ENCODE results near the gene CXCL1. TPM values are rescaled to one million over a fixed set of nuclear protein-coding genes. Genes with fewer than 3 reads are reported as not detected.
A peak's percentile ranks its signal among the peaks of the same experiment; 100 is the strongest.

The CXCL1 gene
- total and polyA plus RNA-seq, 5 donors from 2014 or later, result not detected

DNA sequence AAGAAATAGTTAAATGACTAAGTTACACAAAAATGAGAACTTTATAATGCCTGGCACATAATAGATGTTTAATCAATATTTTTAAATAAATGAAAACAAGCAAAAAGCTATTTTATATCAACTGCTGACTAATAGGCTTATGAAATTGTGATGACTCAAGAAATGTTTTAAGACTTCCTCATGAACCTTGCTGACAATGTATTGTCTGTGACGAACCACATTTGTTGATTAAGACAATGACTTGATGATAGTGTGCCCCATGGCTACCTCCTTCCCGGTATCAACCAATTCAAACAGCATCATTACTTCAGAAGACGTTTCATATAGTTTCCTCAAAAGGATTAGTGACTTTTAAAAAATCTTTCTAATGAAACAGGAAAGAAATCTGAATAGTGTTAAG, 24.8 kb upstream of the CXCL1 start:
- Mint-ChIP-seq H3K27me3 (no peaks in the 10 kb centered on the region), H3K4me1 (no peaks in the 10 kb centered on the region), H3K27ac (no peak overlapping the region), H3K4me3 (no peak overlapping the region), H3K36me3 (no peaks in the 10 kb centered on the region), H3K9me3 (peaks cover 0 to 5% (median 0%) of the 10 kb centered on the region in 7 donors)
- Histone ChIP-seq H3K9me3 (ENCODE audit: control insufficient read depth in 2 of 2, low read length in 2 of 2) (no peaks in the 10 kb centered on the region), H3K27ac (ENCODE audit: insufficient read depth, low read length, poor library complexity, severe bottlenecking) (no peak overlapping the region), H3K4me1 (ENCODE audit: control insufficient read depth, insufficient read depth, low read length, poor library complexity, severe bottlenecking) (no peaks in the 10 kb centered on the region), H3K27me3 (ENCODE audit: control insufficient read depth, insufficient read depth, low read length) (no peaks in the 10 kb centered on the region), H3K4me3 (ENCODE audit: low read depth, low read length) (no peak overlapping the region), H3K36me3 (ENCODE audit: control insufficient read depth, insufficient read depth, low read length) (no peaks in the 10 kb centered on the region)
- no peak for ATAC-seq (ENCODE audit: low read depth in 2 of 2)
- DNase-seq, result no peak

DNA sequence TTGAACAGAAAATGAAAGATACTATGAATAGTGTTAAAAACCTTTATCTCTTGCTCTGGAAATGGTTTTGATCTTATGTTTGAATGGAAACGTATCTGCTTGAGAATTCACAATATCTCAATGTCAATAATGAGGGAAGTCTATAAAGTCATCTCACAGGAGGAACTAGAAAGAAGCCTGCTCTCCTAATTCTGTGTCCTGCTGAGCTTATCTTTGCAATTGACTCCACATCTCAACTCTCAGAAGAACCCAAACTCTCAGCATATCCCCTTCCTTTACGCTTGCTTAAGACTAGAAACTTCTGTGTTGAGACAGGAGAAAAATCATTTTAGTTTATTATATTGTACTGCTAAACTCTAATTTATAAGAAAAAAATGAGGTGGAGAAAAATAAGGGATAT, 24.4 kb upstream of the CXCL1 start:
- no peak for DNase-seq
- Mint-ChIP-seq H3K4me3 (no peak overlapping the region), H3K27me3 (no peaks in the 10 kb centered on the region), H3K9me3 (peaks cover 0 to 3% (median 0%) of the 10 kb centered on the region in 7 donors), H3K36me3 (no peaks in the 10 kb centered on the region), H3K27ac (no peak overlapping the region), H3K4me1 (no peaks in the 10 kb centered on the region)
- Histone ChIP-seq H3K27me3 (ENCODE audit: control insufficient read depth, insufficient read depth, low read length) (no peaks in the 10 kb centered on the region), H3K4me1 (ENCODE audit: control insufficient read depth, insufficient read depth, low read length, poor library complexity, severe bottlenecking) (no peaks in the 10 kb centered on the region), H3K9me3 (ENCODE audit: control insufficient read depth in 2 of 2, low read length in 2 of 2) (no peaks in the 10 kb centered on the region), H3K27ac (ENCODE audit: insufficient read depth, low read length, poor library complexity, severe bottlenecking) (no peak overlapping the region), H3K4me3 (ENCODE audit: low read depth, low read length) (no peak overlapping the region), H3K36me3 (ENCODE audit: control insufficient read depth, insufficient read depth, low read length) (no peaks in the 10 kb centered on the region)
- ATAC-seq (ENCODE audit: low read depth in 2 of 2), result no peak

DNA sequence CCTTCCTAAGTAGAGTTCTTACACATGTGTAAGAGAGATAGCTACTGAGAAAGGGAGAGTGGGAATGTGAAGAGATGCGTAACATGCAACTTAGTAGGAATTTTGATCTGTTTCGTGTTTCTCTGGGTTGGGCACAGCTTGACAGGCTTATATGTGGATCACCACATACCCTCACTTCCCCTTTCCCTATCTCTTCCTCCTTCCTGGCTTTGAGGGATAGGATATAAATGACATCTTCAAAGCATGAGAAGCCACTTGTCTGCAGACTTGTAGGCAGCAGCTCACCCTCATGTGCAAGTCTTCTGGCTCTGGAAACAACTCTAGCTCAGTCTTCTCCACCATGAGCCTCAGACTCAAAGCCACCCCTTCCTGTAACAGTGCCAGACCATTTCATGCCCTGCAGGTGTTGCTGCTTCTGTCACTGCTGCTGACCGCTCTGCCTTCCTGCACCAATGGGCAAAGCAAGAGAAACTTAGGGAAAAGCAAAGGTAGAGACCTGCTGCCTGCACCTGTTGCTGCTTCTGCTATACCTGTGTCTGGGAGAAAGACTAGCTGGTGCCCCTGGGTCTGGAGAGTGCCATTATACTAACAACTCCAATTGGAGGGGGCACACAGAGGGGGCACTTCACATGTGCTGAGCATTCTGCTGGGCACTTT, 21.5 kb upstream of the CXCL1 start:
- no peaks in the 10 kb centered on the region for H3K4me1 ChIP-seq (ENCODE audit: control insufficient read depth, insufficient read depth, low read length, poor library complexity, severe bottlenecking)
- no peak for DNase-seq
- no peaks in the 10 kb centered on the region for H3K9me3 ChIP-seq (ENCODE audit: control insufficient read depth in 2 of 2, low read length in 2 of 2)
- no peaks in the 10 kb centered on the region for H3K27me3 Mint-ChIP-seq
- no peaks in the 10 kb centered on the region for H3K27me3 ChIP-seq (ENCODE audit: control insufficient read depth, insufficient read depth, low read length)
- H3K36me3 Mint-ChIP-seq, result no peaks in the 10 kb centered on the region
- no peak overlapping the region for H3K4me3 Mint-ChIP-seq
- no peak for ATAC-seq (ENCODE audit: low read depth in 2 of 2)
- H3K27ac ChIP-seq (ENCODE audit: insufficient read depth, low read length, poor library complexity, severe bottlenecking), result no peak overlapping the region
- no peak overlapping the region for H3K4me3 ChIP-seq (ENCODE audit: low read depth, low read length)
- no peaks in the 10 kb centered on the region for H3K36me3 ChIP-seq (ENCODE audit: control insufficient read depth, insufficient read depth, low read length)
- peak overlapping the region in 1 of 3 donors; percentile 8 for H3K27ac Mint-ChIP-seq
- no peaks in the 10 kb centered on the region for H3K4me1 Mint-ChIP-seq
- H3K9me3 Mint-ChIP-seq, result peaks cover 0 to 3% (median 0%) of the 10 kb centered on the region in 7 donors

DNA sequence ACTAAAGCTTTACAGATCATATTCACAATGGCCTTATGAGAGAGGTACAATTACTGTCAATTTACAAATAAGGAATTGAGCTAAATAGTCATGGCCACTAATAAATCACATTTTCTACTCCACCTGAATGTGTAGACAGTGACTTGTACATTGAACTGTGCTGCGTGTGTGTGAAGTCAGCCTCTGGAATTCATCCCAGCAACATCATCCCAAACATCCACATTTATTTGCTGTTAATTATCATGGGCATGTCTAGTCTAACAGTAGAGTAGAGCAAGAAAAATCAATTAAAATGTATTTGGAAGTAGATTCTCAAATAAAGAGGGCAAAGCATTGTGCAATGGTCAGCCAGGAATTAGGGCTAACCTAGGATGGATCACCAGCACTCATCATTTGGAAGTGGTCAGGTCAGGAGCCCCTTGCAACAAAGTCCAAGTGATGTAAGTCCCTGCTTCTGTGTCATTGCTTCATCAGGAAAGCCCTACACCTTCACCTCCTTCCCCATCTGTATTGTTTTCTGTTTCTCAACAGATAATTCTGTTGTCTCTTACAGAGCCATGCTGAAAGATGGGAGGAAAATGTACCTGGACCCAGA, 20.9 kb upstream of the CXCL1 start:
- no peaks in the 10 kb centered on the region for H3K27me3 ChIP-seq (ENCODE audit: control insufficient read depth, insufficient read depth, low read length)
- H3K36me3 ChIP-seq (ENCODE audit: control insufficient read depth, insufficient read depth, low read length), result no peaks in the 10 kb centered on the region
- H3K4me3 ChIP-seq (ENCODE audit: low read depth, low read length), result no peak overlapping the region
- Mint-ChIP-seq H3K4me3 (no peak overlapping the region), H3K36me3 (no peaks in the 10 kb centered on the region), H3K9me3 (peaks cover 0 to 3% (median 0%) of the 10 kb centered on the region in 7 donors), H3K27ac (no peak overlapping the region), H3K27me3 (no peaks in the 10 kb centered on the region), H3K4me1 (no peaks in the 10 kb centered on the region)
- ATAC-seq (ENCODE audit: low read depth in 2 of 2), result no peak
- no peak overlapping the region for H3K27ac ChIP-seq (ENCODE audit: insufficient read depth, low read length, poor library complexity, severe bottlenecking)
- no peaks in the 10 kb centered on the region for H3K4me1 ChIP-seq (ENCODE audit: control insufficient read depth, insufficient read depth, low read length, poor library complexity, severe bottlenecking)
- no peak for DNase-seq
- no peaks in the 10 kb centered on the region for H3K9me3 ChIP-seq (ENCODE audit: control insufficient read depth in 2 of 2, low read length in 2 of 2)

DNA sequence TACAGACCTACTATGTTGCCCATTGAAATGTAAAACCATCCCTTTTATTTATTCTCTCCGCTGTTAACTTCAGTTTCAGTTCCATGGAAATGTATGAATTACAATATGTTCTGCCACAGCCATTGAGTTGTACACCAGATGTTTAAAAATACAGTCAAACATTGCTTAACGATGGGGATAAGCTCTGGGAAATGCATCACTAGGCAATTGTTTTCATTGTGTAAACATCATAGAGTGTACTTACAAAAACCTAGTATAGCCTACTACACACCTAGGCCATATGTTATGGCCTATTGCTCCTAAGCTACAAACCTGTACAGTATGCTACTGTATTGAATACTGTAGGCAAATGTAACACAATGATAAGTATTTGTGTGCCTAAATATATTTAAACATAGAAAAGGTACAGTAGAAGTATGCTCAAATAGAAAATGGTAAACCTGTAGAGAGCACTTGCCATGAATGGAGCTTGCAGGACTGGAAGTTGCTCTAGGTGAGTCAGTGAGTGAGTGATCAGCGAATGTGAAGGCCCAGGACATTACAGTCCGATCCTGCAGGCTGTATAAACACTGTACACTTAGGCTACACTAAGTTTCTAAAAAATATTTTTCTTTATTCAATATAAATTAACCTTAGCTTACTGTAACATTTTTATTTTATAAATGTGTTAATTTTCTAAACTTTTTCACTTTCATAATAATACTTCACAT, 18.8 kb upstream of the CXCL1 start:
- Histone ChIP-seq H3K36me3 (ENCODE audit: control insufficient read depth, insufficient read depth, low read length) (no peaks in the 10 kb centered on the region), H3K9me3 (ENCODE audit: control insufficient read depth in 2 of 2, low read length in 2 of 2) (no peaks in the 10 kb centered on the region), H3K27me3 (ENCODE audit: control insufficient read depth, insufficient read depth, low read length) (no peaks in the 10 kb centered on the region), H3K4me3 (ENCODE audit: low read depth, low read length) (no peak overlapping the region), H3K4me1 (ENCODE audit: control insufficient read depth, insufficient read depth, low read length, poor library complexity, severe bottlenecking) (no peaks in the 10 kb centered on the region), H3K27ac (ENCODE audit: insufficient read depth, low read length, poor library complexity, severe bottlenecking) (no peak overlapping the region)
- ATAC-seq (ENCODE audit: low read depth in 2 of 2), result no peak
- Mint-ChIP-seq H3K4me1 (peaks cover 0 to 2% (median 0%) of the 10 kb centered on the region in 4 donors), H3K4me3 (no peak overlapping the region), H3K27me3 (no peaks in the 10 kb centered on the region), H3K36me3 (no peaks in the 10 kb centered on the region), H3K9me3 (peaks cover 0 to 3% (median 0%) of the 10 kb centered on the region in 7 donors), H3K27ac (no peak overlapping the region)
- DNase-seq, result no peak

DNA sequence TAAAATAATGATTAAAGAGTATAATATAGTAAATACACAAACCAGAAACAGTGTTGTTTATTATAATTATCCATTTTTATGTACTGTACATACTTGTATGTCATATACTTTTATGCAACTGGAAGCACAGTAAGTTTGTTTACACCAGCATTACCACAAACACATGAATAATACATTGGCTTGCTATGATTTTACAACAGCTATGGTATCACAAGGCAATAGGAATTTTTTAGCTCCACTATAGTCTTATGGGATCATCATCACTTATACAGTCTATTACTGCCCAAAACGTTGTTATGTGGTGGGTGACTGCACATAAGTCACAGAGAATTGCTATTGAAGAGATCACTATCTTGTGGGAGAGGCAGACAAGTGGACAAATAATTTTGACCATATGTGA, 17.9 kb upstream of the CXCL1 start:
- DNase-seq (no peak), ATAC-seq (ENCODE audit: low read depth in 2 of 2) (no peak)
- Histone ChIP-seq H3K27ac (ENCODE audit: insufficient read depth, low read length, poor library complexity, severe bottlenecking) (no peak overlapping the region), H3K9me3 (ENCODE audit: control insufficient read depth in 2 of 2, low read length in 2 of 2) (no peaks in the 10 kb centered on the region), H3K4me3 (ENCODE audit: low read depth, low read length) (no peak overlapping the region), H3K27me3 (ENCODE audit: control insufficient read depth, insufficient read depth, low read length) (no peaks in the 10 kb centered on the region), H3K4me1 (ENCODE audit: control insufficient read depth, insufficient read depth, low read length, poor library complexity, severe bottlenecking) (no peaks in the 10 kb centered on the region), H3K36me3 (ENCODE audit: control insufficient read depth, insufficient read depth, low read length) (no peaks in the 10 kb centered on the region)
- H3K27ac Mint-ChIP-seq, result no peak overlapping the region
- peaks cover 0 to 3% (median 0%) of the 10 kb centered on the region in 7 donors for H3K9me3 Mint-ChIP-seq
- no peaks in the 10 kb centered on the region for H3K27me3 Mint-ChIP-seq
- H3K4me1 Mint-ChIP-seq, result peaks cover 0 to 2% (median 0%) of the 10 kb centered on the region in 4 donors
- no peaks in the 10 kb centered on the region for H3K36me3 Mint-ChIP-seq
- H3K4me3 Mint-ChIP-seq, result no peak overlapping the region

DNA sequence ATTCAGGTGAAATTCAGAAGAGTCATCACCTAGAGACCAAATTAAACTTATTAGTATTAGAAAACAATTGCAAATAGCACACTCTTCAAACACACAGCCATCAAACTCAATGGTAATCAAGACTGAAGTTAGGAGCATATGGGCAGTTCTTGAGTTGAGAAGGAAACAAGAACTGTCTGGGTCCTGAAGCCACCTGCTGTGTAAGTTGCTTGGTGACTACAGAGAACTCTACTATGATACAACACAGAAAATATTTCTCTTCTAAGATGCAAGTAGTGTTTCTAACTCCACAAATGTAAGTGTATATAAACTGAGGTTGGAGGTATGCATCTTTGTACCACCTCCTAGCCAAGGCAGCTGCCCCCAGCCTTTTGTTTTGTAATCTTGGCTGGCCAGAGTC, 16.4 kb upstream of the CXCL1 start:
- Histone ChIP-seq H3K36me3 (ENCODE audit: control insufficient read depth, insufficient read depth, low read length) (no peaks in the 10 kb centered on the region), H3K9me3 (ENCODE audit: control insufficient read depth in 2 of 2, low read length in 2 of 2) (no peaks in the 10 kb centered on the region), H3K4me1 (ENCODE audit: control insufficient read depth, insufficient read depth, low read length, poor library complexity, severe bottlenecking) (no peaks in the 10 kb centered on the region), H3K27me3 (ENCODE audit: control insufficient read depth, insufficient read depth, low read length) (no peaks in the 10 kb centered on the region), H3K27ac (ENCODE audit: insufficient read depth, low read length, poor library complexity, severe bottlenecking) (no peak overlapping the region), H3K4me3 (ENCODE audit: low read depth, low read length) (no peak overlapping the region)
- Mint-ChIP-seq H3K4me1 (peaks cover 0 to 2% (median 0%) of the 10 kb centered on the region in 4 donors), H3K4me3 (no peak overlapping the region), H3K27me3 (no peaks in the 10 kb centered on the region), H3K9me3 (peaks cover 0 to 3% (median 0%) of the 10 kb centered on the region in 7 donors), H3K36me3 (no peaks in the 10 kb centered on the region), H3K27ac (no peak overlapping the region)
- DNase-seq (no peak), ATAC-seq (ENCODE audit: low read depth in 2 of 2) (no peak)

Data from CD4-positive, CD25-positive, alpha-beta regulatory T cell (primary cell).